Activated CD8-positive, alpha-beta memory T cell treated with anti-CD3 and anti-CD28 coated beads, Interleukin-2, amount 50 U/mL, for 1 hour (primary cell): ENCODE measurements around the gene ZSWIM6.

ENCODE experiments used
- DNase-seq: peaks from one replicate; pipeline ENCODE4 v3.0.0-alpha.2; 2020; ENCODE audit errors: extremely low read depth

ZSWIM6 gene

GRCh38 chr5:61441742-61442141 is 109.7 kb downstream of the ZSWIM6 start:
- no peak for DNase-seq

- DNase-seq: no peak
These were observed 115.9 kb downstream of the ZSWIM6 start for GRCh38 chr5:61447780-61448495.

- DNase-seq: no peak
These were observed 117.9 kb downstream of the ZSWIM6 start for GRCh38 chr5:61449804-61450492.

GRCh38 chr5:61450493-61451279 is 118.6 kb downstream of the ZSWIM6 start:
- no peak for DNase-seq

- no peak for DNase-seq
These were observed 123.3 kb downstream of the ZSWIM6 start for GRCh38 chr5:61455179-61456006.

GRCh38 chr5:61460471-61460870 is 128.4 kb downstream of the ZSWIM6 start:
- no peak for DNase-seq

- no peak for DNase-seq
These were observed 129.4 kb downstream of the ZSWIM6 start for GRCh38 chr5:61461417-61461816.

- DNase-seq: no peak
These were observed 129.9 kb downstream of the ZSWIM6 start for GRCh38 chr5:61461926-61462325.

GRCh38 chr5:61463596-61463995 is 131.5 kb downstream of the ZSWIM6 start:
- no peak for DNase-seq

GRCh38 chr5:61464512-61464911 is 132.5 kb downstream of the ZSWIM6 start:
- no peak for DNase-seq

- no peak for DNase-seq
These were observed 133.0 kb downstream of the ZSWIM6 start for GRCh38 chr5:61465066-61465465.

GRCh38 chr5:61465496-61465895 is 133.4 kb downstream of the ZSWIM6 start:
- no peak for DNase-seq

- no peak for DNase-seq
These were observed 134.0 kb downstream of the ZSWIM6 start for GRCh38 chr5:61466017-61466416.

GRCh38 chr5:61467766-61468482 is 135.9 kb downstream of the ZSWIM6 start:
- no peak for DNase-seq

GRCh38 chr5:61468483-61468865 is 136.4 kb downstream of the ZSWIM6 start:
- no peak for DNase-seq

- DNase-seq: no peak
These were observed 139.3 kb downstream of the ZSWIM6 start for GRCh38 chr5:61471352-61471751.

- no peak for DNase-seq
These were observed 140.3 kb downstream of the ZSWIM6 start for GRCh38 chr5:61472172-61472958.

- DNase-seq: no peak
These were observed 142.7 kb downstream of the ZSWIM6 start for GRCh38 chr5:61474746-61475145.

GRCh38 chr5:61477788-61478187 is 145.7 kb downstream of the ZSWIM6 start:
- DNase-seq: no peak

GRCh38 chr5:61479850-61480614 is 148.0 kb downstream of the ZSWIM6 start:
- DNase-seq: no peak
